DMS153 treated with DMSO at 0.1 percent for 48 hours (cell line): ENCODE results near the gene RAB11FIP5.
"Not testable (repeated sequence)": the region's sequence is repeated elsewhere in the genome, so short reads cannot be mapped to it uniquely, and the experiment has no call there.

ENCODE experiments used
- DNase-seq: peaks from one replicate; lab custom pipeline; 2025; ENCODE audit not compliant: unreplicated experiment; lab: John Stamatoyannopoulos, UW

The RAB11FIP5 gene

GRCh38 chr2:73069855-73070642, 42.7 kb downstream of the RAB11FIP5 start:
- DNase-seq = no peak

GRCh38 chr2:73069041-73069854, 43.5 kb downstream of the RAB11FIP5 start:
- no peak for DNase-seq

- no peak for DNase-seq
Observed at GRCh38 chr2:73068147-73068546, 44.6 kb downstream of the RAB11FIP5 start.

GRCh38 chr2:73067043-73067442, 45.7 kb downstream of the RAB11FIP5 start:
- no peak for DNase-seq

GRCh38 chr2:73065070-73065469, 47.7 kb downstream of the RAB11FIP5 start:
- DNase-seq = not testable (repeated sequence)

- DNase-seq = no peak
Observed at GRCh38 chr2:73063909-73064875, 48.6 kb downstream of the RAB11FIP5 start.

- DNase-seq = no peak
Observed at GRCh38 chr2:73063472-73063871, 49.3 kb downstream of the RAB11FIP5 start.

- DNase-seq = no peak
Observed at GRCh38 chr2:73059106-73059505, 53.6 kb downstream of the RAB11FIP5 start.

GRCh38 chr2:73054980-73055379, 57.8 kb downstream of the RAB11FIP5 start:
- no peak for DNase-seq

- DNase-seq = no peak
Observed at GRCh38 chr2:73053316-73054114, 59.2 kb downstream of the RAB11FIP5 start.

GRCh38 chr2:73050121-73050545, 62.6 kb downstream of the RAB11FIP5 start:
- no peak for DNase-seq

GRCh38 chr2:73043929-73044832, 68.6 kb downstream of the RAB11FIP5 start:
- peak; percentile 20 for DNase-seq

- no peak for DNase-seq
Observed at GRCh38 chr2:73043276-73043675, 69.5 kb downstream of the RAB11FIP5 start.

- peak; percentile 50 for DNase-seq
Observed at GRCh38 chr2:73037947-73038585, 74.7 kb downstream of the RAB11FIP5 start.

GRCh38 chr2:73036766-73037165, 76.0 kb downstream of the RAB11FIP5 start:
- no peak for DNase-seq

- DNase-seq = no peak
Observed at GRCh38 chr2:73035899-73036711, 76.6 kb downstream of the RAB11FIP5 start.

GRCh38 chr2:73034661-73035375, 77.9 kb downstream of the RAB11FIP5 start:
- no peak for DNase-seq
